GM19328 (cell line): ENCODE results near the gene SH3TC1.

Experiments used
- ATAC-seq: cut with Tn5 transposase; IDR thresholded peaks from one replicate; pipeline ENCODE4 v1.9.1; 2021; ENCODE audit warnings: mild to moderate bottlenecking, moderate library complexity; ENCODE audit not compliant: unreplicated experiment

Gene SH3TC1

DNA sequence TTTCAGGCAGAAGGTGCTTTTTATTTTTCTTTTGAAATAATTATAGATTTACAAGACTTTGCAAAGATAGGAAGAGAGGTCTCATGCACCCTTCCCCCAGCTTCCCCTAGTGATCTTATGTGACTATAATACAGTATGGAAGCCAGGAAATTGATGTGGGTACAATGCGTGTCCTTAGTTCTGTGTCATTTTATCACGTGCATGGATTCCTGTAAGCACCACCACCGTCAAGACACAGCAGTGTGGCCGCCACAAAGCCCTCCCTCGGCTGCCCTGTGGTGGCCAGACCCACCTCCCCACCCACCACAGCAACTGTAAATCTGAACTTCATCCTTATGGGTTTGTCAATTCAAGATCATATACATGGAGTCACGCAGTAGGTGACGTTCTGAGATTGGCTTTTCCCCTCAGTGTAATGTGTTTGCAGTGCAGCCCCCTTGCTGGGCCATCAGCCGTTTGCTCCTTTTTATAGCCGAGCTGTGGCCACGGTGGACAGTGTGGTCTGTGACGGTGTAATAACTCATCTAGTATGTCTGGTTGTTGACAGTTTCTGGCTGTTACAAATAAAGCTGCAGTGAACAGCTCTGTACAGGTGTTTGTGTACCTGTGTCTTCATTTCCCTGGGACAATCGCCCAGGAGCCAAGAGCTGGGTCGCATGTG is 59.6 kb downstream of the SH3TC1 start:
- ATAC-seq: no peak

DNA sequence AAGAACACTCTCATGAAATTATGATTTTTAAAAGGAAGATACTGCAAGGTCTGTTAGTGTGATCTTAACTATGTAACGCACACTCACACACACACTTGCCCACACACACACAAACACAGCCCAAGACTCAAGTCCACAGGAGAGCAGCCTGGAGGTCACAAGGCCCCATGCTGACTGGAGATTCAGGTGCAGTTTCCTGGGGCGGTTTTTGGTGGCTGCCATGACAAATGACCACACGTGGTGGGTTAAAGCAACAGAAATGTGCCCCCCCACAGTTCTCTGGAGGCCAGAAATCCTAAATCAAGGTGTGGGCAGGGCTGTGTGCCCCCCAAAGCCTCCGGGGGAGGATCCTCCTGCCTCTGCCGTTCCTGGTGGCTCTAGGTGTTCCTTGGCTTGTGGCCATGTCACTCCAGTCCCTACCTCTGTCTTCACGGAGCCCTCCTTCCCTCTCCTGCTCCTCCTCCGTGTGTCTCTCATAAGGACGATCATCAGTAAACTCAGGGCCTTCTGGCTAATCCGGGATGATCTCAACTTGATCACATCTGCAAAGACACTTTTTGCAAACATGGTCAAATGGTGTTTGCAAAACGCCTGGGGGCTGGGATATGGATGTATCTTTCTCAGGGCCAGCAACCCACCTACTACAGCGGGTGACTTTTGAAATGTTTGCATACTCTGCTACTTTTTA is 60.8 kb downstream of the SH3TC1 start:
- no peak for ATAC-seq

DNA sequence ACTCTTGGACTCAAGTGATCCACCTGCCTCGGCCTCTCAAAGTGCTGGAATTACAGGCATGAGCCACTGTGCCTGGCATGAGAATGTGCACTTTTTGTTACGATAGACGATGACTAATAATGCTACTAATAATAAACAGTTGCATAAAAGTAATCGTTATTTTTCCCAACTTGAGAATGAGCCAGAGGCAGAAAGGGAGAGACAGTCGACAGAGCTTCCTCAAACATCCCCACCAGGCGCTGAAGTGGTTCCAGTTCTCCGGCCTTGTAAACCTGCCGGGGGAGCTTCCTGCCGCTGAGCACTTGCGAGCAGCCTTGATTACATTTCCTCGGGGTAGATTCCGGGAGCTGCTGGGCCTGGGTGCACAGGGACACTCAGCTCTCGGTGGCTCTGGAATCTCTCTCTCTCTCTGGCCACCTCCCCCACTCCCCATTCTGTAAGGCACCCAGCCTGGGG is 61.6 kb downstream of the SH3TC1 start:
- ATAC-seq: no peak

DNA sequence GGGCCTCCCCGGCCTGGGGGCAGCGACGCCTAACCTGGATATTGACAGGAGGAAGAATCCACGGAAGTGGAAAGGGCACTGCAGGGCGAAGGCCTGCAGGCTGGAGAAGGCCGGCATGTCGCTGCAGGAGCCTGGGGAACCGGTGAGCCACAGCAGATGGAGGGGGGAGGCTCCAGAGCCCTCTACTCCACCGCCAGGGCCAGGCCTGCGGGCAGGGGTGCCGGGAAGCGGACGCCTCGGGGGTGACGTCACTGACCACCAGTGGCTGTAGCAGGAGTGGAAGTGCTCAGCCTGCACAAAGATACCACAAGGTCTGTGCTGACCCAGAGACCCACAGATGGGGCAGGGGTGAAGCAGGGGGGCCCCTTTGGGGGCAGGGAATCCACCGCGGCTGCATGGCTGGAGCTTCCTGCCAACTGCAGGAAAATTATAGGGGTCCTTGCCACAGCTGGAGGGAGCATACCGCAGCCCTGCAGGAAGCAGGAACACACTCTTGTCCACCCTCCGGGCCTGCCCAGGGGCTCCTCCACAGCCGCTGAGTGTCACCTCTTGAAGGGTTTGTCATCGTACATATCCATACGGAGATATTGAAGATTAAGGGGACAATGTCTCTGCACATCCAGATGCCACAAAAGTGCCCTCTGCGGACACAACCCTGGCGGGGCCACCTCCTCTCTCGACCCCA is 62.9 kb downstream of the SH3TC1 start:
- ATAC-seq: no peak

DNA sequence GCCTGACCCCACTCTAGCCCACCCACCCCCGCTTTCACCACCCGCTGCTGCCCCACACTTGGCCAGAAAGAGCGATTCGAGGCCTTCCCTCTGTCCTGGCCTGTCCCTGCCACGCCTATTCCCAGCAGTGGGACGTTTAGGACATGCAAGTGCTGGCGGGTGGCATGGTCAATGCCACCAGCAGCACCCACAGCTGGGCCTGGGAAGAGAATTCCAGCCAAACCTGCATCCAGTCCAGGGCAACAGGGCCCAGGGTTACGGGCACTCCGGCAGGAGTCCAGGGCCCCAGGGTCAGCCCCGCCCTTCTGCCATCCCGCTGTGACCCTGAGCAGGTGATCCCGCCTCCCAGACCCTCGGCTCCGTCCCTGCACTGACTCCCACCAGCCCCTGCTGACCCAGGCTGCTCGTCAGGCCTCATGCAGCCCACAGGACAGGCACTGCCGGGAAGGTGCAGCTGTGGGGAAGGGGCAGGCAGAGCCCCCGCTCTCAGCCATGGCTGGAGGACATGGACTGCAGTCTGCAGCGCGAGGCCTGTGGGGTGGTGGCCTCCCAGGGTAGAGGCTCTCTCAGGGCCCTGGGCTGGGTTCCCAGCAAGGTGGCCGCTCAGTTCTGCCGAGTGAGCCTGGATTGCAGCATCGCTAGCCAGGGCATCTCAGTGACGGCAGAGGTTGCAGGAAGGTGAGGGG is 63.7 kb downstream of the SH3TC1 start:
- ATAC-seq: no peak

DNA sequence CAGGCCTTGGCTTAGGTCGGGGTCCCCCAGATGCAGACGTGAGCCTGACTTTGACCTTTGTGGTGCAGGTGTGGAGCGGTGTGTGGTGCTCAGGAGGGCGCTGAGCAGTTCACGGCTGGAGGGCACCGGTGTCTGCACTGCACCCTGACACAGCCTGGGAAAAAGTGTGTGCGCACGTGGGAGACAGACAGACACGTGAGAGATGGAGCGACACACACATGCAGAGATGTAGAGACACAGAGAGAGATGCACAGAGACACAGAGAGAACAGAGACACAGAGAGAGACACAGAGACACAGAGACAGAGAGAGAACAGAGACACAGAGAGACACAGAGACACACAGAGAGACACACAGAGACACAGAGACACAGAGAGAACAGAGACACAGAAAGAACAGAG is 64.3 kb downstream of the SH3TC1 start:
- ATAC-seq: no peak

DNA sequence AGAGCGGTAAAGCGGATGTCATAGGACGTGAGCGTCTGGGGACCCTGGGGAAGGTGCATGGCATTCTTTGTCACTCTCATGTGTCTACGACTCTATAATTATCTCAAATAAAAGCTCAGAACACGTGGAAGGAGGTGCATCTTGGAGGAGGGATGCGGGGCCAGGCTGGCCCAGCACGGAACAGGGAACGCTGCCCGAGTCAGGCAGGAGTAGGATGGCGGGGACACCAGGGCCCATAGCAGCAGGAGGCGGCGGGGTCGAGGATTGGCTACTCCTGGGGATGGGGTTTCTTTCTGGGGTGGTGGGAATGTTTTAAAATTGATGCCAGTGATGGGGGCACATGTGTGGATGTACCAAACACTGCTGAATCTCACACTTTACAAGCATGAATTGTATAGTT is 65.0 kb downstream of the SH3TC1 start:
- no peak for ATAC-seq

DNA sequence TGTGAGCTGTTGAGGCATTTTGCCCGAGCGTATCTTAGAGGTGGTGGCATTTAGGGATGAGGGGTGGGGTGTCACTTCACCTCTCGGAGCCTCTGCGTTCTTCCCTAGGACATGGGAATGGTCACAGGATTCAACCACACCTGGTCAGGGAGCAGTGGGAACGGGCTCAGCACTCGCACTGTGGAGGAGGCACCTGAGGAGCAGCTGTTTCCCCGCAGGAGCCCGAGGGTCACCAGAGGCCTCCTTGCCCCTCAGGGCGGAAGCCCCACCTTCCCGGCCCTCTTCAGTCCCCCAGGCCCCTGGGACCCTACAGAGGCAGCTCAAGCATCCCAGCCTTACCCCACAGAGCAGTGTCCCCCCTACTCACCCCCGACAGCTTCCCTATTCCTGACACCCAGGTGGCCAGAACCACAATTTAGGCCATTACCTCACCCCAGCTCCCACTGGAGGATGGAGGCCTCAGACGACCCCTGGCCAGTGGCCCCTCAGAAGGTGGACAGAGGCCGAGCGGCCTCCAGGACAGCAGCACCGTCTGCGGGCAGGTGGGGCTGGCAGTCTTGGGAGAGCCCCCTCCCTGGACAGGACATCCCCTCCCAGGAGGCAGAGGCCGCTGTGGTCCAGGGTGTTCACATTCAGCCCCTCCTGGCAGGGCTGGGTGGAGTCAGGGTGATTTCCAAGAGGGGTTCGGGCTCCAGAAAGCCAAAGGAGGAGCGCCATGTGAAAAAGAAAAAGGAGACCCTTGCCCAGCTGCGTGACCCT is 66.3 kb downstream of the SH3TC1 start:
- ATAC-seq: no peak

DNA sequence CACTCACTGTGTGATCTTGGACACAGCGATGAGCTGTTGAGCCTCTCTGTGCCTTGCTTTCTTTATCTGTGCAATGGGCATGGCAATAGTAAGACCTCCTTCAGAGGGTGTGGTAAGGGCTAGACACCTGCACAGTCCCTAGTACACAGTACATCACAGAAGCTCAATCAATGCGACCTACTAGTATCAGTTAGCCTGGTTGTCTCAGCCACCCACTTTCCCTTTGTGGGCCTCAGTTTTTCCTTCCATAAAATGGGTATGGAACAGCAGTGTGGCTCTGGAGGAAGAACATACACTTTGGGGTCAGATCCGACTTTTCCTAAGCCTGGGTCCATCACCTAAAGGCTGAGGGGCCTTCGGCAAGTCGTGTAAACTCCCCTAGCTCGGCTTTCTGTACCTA is 67.0 kb downstream of the SH3TC1 start:
- ATAC-seq: no peak

DNA sequence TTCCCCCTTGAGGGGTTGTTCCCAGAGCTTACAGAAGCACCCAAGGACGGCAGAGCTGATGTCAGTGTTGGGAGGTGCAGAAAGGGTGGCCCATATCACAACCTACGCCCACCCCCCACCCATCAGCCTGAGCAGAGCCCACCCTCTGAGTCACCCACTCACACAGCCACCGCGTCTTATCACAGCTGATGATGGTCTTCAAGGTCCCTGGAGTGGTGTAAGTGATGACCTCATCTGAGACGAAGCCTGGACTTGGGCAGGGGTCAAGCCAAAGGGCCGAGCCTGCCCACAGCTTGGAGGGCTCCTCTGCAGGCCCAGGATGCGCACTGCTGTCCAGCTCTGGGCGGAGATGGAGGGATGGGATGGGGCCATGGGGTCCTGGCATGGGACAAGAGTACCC is 67.4 kb downstream of the SH3TC1 start:
- no peak for ATAC-seq

DNA sequence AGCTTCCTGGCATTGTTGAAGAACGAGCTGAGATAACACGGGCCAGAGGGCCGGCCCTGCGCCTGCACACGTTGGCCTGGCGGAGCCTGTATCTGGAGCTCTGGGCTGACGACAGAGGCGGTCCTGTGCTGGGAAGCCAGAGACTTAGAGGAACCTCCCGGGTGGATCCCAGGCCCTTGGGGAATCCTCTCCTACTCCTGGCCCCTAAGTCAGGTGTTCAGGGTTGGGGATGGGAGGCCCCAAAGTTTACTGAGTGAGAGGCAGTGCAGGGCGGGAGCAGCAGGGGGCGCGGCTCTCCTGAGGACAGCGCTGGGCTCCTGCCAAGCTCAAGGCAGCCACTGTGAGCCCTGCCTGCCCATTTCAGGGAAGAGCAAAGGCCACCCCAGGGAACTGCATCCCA is 68.0 kb downstream of the SH3TC1 start:
- no peak for ATAC-seq

DNA sequence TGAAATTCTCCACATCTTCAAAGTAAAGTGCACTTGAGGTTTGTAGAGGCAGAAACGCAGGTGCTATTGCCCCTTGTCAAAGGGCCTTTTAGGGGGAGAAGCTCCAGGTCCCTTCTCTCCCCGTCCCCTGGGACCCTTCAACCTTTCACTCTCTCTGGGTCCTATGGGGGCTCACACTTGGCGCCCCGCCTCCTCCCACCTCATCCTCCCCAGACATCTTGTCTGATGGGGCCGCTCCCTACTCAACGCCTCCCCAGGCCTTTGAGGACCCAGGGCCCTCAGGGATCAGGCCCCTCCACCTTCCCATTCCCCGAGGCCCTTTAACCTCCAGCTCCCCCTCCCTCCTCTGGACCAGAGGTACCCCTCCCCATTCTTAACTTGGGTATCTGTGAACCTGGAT is 69.1 kb downstream of the SH3TC1 start:
- ATAC-seq: no peak

DNA sequence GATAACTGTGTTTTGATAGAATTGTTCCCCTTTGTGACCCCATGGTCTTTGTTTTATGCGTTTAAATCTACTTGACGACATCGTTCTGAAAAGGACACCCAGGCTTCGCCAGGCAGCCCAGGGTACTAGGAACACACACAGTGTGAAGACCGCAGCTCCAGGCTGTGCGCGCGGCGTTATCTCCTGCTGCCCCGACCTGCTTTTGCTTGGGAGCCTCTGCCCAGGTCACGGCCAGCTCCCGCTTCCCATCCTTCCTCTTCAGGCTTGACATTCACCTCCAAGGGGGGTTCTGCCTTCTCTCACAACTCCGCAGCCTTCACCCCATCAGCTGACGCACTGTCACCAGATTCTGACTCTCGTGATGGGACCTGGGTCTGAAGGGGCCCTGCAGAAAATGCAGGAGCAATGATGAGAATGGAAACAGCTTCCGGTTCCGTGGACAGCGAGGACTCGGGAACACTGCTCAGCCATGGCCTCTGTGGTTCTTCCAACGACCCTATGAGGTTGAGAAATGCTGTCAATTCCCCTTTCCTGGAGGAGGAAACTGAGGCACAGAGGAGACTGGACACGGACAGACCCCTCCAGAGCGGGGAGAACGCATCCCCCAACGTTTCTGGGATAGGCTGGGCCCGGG is 69.9 kb downstream of the SH3TC1 start:
- no peak for ATAC-seq

DNA sequence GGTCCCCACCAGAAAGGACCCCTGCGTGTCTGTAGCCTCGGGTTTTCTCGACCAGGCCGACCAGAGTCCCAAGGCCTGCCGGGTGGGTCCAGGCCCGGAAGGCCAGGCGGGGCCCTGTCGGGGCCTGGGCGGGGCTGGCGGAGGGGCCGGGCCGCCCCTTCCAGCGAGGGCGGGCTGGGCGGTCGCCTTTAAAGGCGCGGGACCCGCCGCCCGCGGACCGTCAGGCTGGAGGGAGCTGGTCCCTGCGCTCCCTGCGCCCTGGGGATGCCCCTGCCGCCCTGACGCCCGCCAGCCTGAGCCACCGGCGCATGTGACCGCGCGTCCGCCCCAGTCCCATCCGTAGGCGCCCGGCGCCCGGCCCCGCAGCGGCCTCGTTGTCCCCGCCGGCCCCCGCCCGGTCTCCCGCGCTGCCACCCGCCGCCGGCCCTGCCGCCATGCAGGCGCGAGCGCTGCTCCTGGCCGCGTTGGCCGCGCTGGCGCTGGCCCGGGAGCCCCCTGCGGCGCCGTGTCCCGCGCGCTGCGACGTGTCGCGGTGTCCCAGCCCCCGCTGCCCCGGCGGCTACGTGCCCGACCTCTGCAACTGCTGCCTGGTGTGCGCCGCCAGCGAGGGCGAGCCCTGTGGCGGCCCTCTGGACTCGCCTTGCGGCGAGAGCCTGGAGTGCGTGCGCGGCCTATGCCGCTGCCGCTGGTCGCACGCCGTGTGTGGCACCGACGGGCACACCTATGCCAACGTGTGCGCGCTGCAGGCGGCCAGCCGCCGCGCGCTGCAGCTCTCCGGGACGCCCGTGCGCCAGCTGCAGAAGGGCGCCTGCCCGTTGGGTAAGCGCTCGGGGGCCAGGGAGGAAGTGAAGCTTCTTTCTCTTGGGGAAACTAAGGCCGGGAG is 70.7 kb downstream of the SH3TC1 start, which contains the start of gene HTRA3:
HTRA3 (plus strand) TSS at position 220 of the 883 bp plus-strand sequence; CDS start at position 435, 215 bp downstream.
- no peak for ATAC-seq

DNA sequence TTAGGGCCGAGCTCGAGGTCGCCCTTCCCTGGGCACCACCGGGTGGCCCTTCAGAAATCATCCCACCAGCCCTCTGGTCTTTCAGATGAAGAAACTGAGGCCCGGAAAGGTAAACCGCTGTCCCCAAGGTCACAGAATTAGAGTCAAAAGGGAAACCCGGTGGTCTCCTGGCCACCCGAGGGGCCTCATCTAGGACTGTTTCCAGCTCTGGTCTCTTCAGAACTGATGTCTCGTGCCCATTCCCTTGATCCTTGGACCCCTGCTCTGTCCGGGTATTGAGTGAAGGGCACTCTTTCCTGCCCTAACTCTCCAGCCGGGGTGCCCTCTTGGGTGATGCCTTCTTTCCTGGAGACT is 71.3 kb downstream of the SH3TC1 start:
- ATAC-seq: no peak

DNA sequence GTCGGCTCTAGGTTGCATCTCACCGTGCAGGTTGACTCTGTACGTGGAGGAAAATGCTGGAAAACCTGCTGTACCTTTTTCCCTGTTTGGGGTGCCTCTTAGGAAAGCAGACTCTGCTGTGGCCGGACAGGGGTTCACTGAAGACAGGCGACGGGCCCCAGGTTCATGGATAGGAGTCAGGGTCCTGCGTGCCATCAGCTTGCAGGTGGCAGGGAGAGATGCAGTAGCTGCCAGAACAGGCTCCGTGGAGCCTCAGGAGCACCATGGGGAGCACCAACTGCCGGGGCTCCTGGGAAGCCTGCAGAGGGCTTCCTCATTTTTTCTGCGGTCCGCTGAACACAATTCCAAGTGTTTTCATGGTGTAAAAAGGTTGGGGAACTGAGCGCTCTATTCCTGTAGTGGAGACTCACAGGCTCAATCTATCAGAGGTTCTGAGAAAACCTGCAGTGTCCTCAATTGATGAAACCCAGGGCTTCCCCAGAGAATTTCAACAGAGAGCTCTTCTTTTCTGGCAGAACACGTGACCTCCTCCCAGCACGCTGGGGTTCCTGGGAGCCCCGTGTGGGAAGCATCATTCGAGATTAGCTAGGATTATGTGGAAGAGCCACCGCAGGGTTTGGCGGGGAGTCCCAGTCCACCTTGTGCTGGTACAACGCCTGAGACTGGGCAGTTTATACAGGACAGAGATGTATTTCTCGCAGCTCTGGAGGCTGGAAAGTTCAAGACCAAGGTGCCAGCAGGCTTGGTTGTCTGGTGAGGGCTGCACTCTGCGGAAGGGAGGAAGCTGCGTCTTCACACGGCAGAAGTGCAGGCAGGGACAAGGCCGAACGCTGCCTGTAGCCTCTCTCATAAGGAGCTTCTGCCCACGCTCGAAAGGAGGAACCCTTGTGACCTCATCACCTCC is 72.1 kb downstream of the SH3TC1 start:
- no peak for ATAC-seq

DNA sequence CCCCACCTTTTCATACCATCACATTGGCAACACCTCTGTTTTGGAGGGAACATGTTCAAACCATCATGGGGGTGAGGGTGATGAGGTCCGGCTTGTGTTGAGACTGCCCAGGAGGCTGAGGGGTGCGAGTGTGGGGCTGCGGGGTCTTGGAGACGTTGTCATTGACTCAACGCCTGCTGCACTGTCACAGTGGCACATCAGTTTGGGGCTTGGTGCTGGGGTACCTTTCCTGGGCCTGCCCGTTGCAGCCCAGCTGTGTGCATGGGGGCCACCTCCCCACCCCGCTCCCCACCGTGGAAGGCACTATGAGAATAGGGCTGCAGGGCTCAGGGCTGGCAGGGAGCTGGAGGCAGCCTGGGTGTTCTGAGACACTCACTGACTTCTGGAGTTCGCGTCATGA is 72.7 kb downstream of the SH3TC1 start:
- ATAC-seq: no peak
